ENCODE results near the gene DRGX. TPM values are rescaled to one million over a fixed set of nuclear protein-coding genes. Genes with fewer than 3 reads are reported as not detected.

Gene DRGX
- total and polyA plus RNA-seq, 2 of the 13 experiments (the other 11 are each of a cell fraction or from before 2014, with no cell fraction given) = not detected

DNA sequence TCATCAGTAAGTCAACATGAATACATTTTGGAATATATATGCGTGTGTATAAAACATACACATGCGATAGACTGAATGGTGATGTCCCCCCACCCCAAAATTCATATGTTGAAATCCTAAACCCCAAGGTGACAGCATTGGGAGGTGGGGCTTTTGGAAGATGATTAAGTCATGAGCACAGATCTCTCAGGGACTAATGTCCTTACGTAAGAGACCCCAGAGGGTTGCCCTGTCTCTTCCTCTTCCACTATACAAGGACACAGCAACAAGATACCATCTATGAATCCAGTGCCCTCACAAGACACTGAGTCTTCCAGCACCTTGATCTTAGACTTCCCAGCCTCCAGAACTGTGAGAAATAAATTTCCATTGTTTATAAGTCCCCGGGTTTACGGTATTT is 22.5 kb downstream of the DRGX start:
- in situ Hi-C loops (cut with HindIII; ENCODE audit: extremely low pct_ligation_motif_present, low pct_unique_long_range_greater_than_20kb) = no loop called here
- ATAC-seq (no peak), DNase-seq (ENCODE audit: low spot score) (no peak), FAIRE-seq (no peak)
- no peaks in the 10 kb centered on the region for H3K9me3 ChIP-seq (ENCODE audit: low read length)
- BruUV-seq (replicated peaks) = no TSS peak
- no peaks in the 10 kb centered on the region for H3K4me1 ChIP-seq (ENCODE audit: insufficient read depth, low read length)
- no peaks in the 10 kb centered on the region for H3K36me3 ChIP-seq (replicated peaks in 1 of 2; ENCODE audit: control insufficient read depth in 1 of 2, insufficient read depth in 2 of 2, low read length in 2 of 2)
- no peak overlapping the region for H3K9ac ChIP-seq (ENCODE audit: insufficient read depth, low read depth, low read length)
- TF ChIP-seq ZNF280B (CRISPR knock-in tag; IDR thresholded peaks at IDR 0.05; ENCODE audit: borderline replicate concordance) = no peak
- TF ChIP-seq, protein P1, sequence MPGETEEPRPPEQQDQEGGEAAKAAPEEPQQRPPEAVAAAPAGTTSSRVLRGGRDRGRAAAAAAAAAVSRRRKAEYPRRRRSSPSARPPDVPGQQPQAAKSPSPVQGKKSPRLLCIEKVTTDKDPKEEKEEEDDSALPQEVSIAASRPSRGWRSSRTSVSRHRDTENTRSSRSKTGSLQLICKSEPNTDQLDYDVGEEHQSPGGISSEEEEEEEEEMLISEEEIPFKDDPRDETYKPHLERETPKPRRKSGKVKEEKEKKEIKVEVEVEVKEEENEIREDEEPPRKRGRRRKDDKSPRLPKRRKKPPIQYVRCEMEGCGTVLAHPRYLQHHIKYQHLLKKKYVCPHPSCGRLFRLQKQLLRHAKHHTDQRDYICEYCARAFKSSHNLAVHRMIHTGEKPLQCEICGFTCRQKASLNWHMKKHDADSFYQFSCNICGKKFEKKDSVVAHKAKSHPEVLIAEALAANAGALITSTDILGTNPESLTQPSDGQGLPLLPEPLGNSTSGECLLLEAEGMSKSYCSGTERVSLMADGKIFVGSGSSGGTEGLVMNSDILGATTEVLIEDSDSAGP (CRISPR knock-in tag; IDR thresholded peaks at IDR 0.05; ENCODE audit: borderline replicate concordance) = no peak
- H3K4me2 ChIP-seq (ENCODE audit: low read depth, low read length) = no peak overlapping the region
- H3K27me3 ChIP-seq (ENCODE audit: control insufficient read depth in 1 of 2, insufficient read depth in 2 of 2, low read length in 2 of 2) = peaks cover 0 to 5% of the 10 kb centered on the region in 2 experiments; a peak in 1 of 5 replicates
- no peak overlapping the region for H2AFZ ChIP-seq (ENCODE audit: low read length)
- no peaks in the 10 kb centered on the region for H3K79me2 ChIP-seq (ENCODE audit: insufficient read depth, low read length)
- no peaks in the 10 kb centered on the region for H4K20me1 ChIP-seq (ENCODE audit: insufficient read depth, low read length)
- POLR2A ChIA-PET = no interaction called here
- no peak overlapping the region for H3K27ac ChIP-seq (ENCODE audit: extremely low read length, insufficient read depth, low read length)
- WGBS (ENCODE audit: low lambda C conversion rate) = 34% methylated on average over 5 of the region's 5 CpGs
- no peak overlapping the region for H3K4me3 ChIP-seq (replicated peaks in 1 of 3; ENCODE audit: insufficient read depth in 1 of 3, low read depth in 2 of 3, low read length in 3 of 3)
- CTCF ChIA-PET (ENCODE audit: low intra/inter-chr PET ratio, low total read pairs) = no interaction called here
- intact Hi-C loops (cut with micrococcal nuclease; ENCODE audit: unreplicated experiment) = no loop called here

DNA sequence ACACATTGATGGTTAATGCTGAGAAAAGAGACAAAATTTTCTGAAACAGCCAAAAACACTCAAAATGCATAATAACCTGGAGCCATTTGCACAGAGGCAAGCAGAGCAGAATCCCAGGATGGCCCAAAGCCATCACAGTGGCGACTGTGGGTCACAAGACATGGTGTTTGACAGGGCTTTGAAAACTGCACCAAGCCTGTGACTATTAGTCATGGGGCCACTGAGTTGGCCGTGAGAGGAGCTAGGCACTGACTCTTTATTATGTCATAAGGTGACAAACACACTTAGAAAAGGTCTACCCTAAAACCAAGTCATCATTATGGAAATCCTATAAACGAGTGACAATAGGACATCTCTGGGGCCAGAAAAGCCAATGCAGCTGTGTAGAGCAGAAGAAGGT is 23.9 kb downstream of the DRGX start:
- 4% methylated on average over 3 of the region's 3 CpGs for WGBS (ENCODE audit: low lambda C conversion rate)
- FAIRE-seq = no peak
- no TSS peak for BruUV-seq (replicated peaks)

More for the DNA sequence above, 23.9 kb downstream of the DRGX start:
- no peak for ATAC-seq
- H3K36me3 ChIP-seq (replicated peaks in 1 of 2; ENCODE audit: control insufficient read depth in 1 of 2, insufficient read depth in 2 of 2, low read length in 2 of 2) = no peaks in the 10 kb centered on the region
- H3K9ac ChIP-seq (ENCODE audit: insufficient read depth, low read depth, low read length) = no peak overlapping the region
- TF ChIP-seq CREB1 (IDR thresholded peaks at IDR 0.05) (0 out of 2 replicates have a peak, but pooled peaks have one; percentile 12), CREB1 (CRISPR knock-in tag; IDR thresholded peaks at IDR 0.05) (no peak), ZNF296 (CRISPR knock-in tag; conservative IDR thresholded peaks at IDR 0.05) (no peak)
- no peak for DNase-seq (ENCODE audit: low spot score)
- no peaks in the 10 kb centered on the region for H3K9me3 ChIP-seq (ENCODE audit: low read length)
- H3K4me2 ChIP-seq (ENCODE audit: low read depth, low read length) = no peak overlapping the region
- no peak overlapping the region for H2AFZ ChIP-seq (ENCODE audit: low read length)
- intact Hi-C loops (cut with micrococcal nuclease; ENCODE audit: unreplicated experiment) (no loop called here), in situ Hi-C loops (cut with HindIII; ENCODE audit: extremely low pct_ligation_motif_present, low pct_unique_long_range_greater_than_20kb) (no loop called here)
- no peaks in the 10 kb centered on the region for H3K4me1 ChIP-seq (ENCODE audit: insufficient read depth, low read length)
- H3K27ac ChIP-seq (ENCODE audit: extremely low read length, insufficient read depth, low read length) = no peak overlapping the region
- no peaks in the 10 kb centered on the region for H3K79me2 ChIP-seq (ENCODE audit: insufficient read depth, low read length)
- 0 out of 5 replicates have a peak, but pooled peaks cover 0 to 5% of the 10 kb centered on the region in 2 experiments for H3K27me3 ChIP-seq (ENCODE audit: control insufficient read depth in 1 of 2, insufficient read depth in 2 of 2, low read length in 2 of 2)
- no peaks in the 10 kb centered on the region for H4K20me1 ChIP-seq (ENCODE audit: insufficient read depth, low read length)
- ChIA-PET CTCF (ENCODE audit: low intra/inter-chr PET ratio, low total read pairs) (no interaction called here), POLR2A (no interaction called here)
- H3K4me3 ChIP-seq (replicated peaks in 1 of 3; ENCODE audit: insufficient read depth in 1 of 3, low read depth in 2 of 3, low read length in 3 of 3) = no peak overlapping the region

All from HepG2 (cell line).